GM06990 (cell line): ENCODE results near the gene EVI5.

ENCODE experiments used
- DNase-seq: peaks from one replicate; pipeline ENCODE4 v3.0.0-alpha.2; 2011; ENCODE audit not compliant: insufficient read length; ENCODE audit errors: extremely low read depth
- H3K27me3 ChIP-seq: replicated peaks from 2 replicates; pipeline ENCODE4 v1.6.0; 2011; ENCODE audit warnings: low read length; ENCODE audit not compliant: control insufficient read depth, insufficient read depth
- H3K36me3 ChIP-seq: 2 replicates; pipeline ENCODE4 v1.5.1; 2011; ENCODE audit warnings: low read length; ENCODE audit not compliant: control insufficient read depth, insufficient read depth
- H3K4me3 ChIP-seq: replicated peaks from 2 replicates; pipeline ENCODE4 v1.5.1; 2011; ENCODE audit warnings: low read depth, mild to moderate bottlenecking, control low read depth, low read length
- CTCF ChIP-seq: IDR thresholded peaks from 2 replicates; pipeline ENCODE4 v1.5.1; 2011; ENCODE audit warnings: low read length, control low read depth, mild to moderate bottlenecking, inconsistent platforms; ENCODE audit not compliant: insufficient read depth, poor library complexity, severe bottlenecking

EVI5 gene

GRCh38 chr1:92708368-92708950, 76.4 kb downstream of the EVI5 start:
- no peak for TF ChIP-seq CTCF
- Histone ChIP-seq H3K4me3 (no peak overlapping the region), H3K36me3 (no peaks in the 10 kb centered on the region), H3K27me3 (no peaks in the 10 kb centered on the region)
- DNase-seq = no peak

GRCh38 chr1:92707709-92708108, 77.2 kb downstream of the EVI5 start:
- no peak overlapping the region for H3K4me3 ChIP-seq
- H3K36me3 ChIP-seq = no peaks in the 10 kb centered on the region
- no peaks in the 10 kb centered on the region for H3K27me3 ChIP-seq
- DNase-seq = no peak
- no peak for TF ChIP-seq CTCF

- no peak for DNase-seq
- H3K27me3 ChIP-seq = no peaks in the 10 kb centered on the region
- no peak for TF ChIP-seq CTCF
Observed at GRCh38 chr1:92707292-92707691, 77.6 kb downstream of the EVI5 start.

GRCh38 chr1:92705446-92705845, 79.5 kb downstream of the EVI5 start:
- H3K36me3 ChIP-seq = no peaks in the 10 kb centered on the region
- no peak for TF ChIP-seq CTCF
- no peak overlapping the region for H3K4me3 ChIP-seq
- no peak for DNase-seq
- H3K27me3 ChIP-seq = no peaks in the 10 kb centered on the region

More at GRCh38 chr1:92707292-92707691, 77.6 kb downstream of the EVI5 start:
- H3K4me3 ChIP-seq = no peak overlapping the region
- H3K36me3 ChIP-seq = no peaks in the 10 kb centered on the region

- no peaks in the 10 kb centered on the region for H3K27me3 ChIP-seq
- no peak for TF ChIP-seq CTCF
- DNase-seq = no peak
Observed at GRCh38 chr1:92701147-92701546, 83.8 kb downstream of the EVI5 start.

GRCh38 chr1:92698932-92699331, 86.0 kb downstream of the EVI5 start:
- H3K4me3 ChIP-seq = no peak overlapping the region
- DNase-seq = no peak
- TF ChIP-seq CTCF = no peak
- H3K36me3 ChIP-seq = no peaks in the 10 kb centered on the region; the same call in 1 of the 2 replicates
- no peaks in the 10 kb centered on the region for H3K27me3 ChIP-seq

More at GRCh38 chr1:92701147-92701546, 83.8 kb downstream of the EVI5 start:
- no peak overlapping the region for H3K4me3 ChIP-seq
- no peaks in the 10 kb centered on the region for H3K36me3 ChIP-seq
